NT2/D1 (cell line): ENCODE results near the gene PIGL.

Experiments
- SUZ12 ChIP-seq: IDR thresholded peaks from 2 replicates; pipeline ENCODE4 v1.6.1; 2011; ENCODE audit not compliant: insufficient read length, insufficient read depth; ENCODE audit errors: extremely low read depth
- ZNF274 ChIP-seq: IDR thresholded peaks from 2 replicates; pipeline ENCODE4 v1.6.1; 2011; ENCODE audit warnings: mild to moderate bottlenecking, low read depth, low read length

DNA sequence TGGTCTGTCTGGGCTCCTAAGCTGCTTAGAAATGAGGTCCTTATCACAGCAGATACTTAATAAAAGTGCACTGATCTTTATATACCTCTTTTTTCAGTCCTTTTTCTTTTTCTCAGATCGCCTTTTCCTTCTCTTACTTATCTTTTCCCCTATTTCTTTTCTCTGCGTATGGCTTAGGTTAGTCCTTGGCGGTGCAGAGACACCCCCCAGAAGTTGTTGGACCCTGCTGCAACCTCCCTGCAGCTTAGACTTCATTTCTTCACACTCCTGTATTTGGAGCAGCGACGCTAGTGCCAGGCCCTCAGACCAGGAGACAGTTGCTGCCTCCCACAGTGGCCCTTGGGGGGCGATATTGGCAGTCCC lies 68.6 kb downstream of the PIGL start:
- no peak for TF ChIP-seq SUZ12
- TF ChIP-seq ZNF274, result no peak
